Stomach smooth muscle (tissue), 2 donors: Measurements from ENCODE around the gene PAPOLB.

Experiments used
- H3K27ac ChIP-seq: one replicate; pipeline ENCODE4 v1.7.0; 2013; ENCODE audit warnings: mild to moderate bottlenecking, low read length, inconsistent platforms
- H3K27me3 ChIP-seq, 2 donors: one replicate each; pipeline ENCODE4 v1.7.0; 2013; ENCODE audit warnings: low read length in 2 of 2; ENCODE audit not compliant: insufficient read depth in 2 of 2, control insufficient read depth in 1 of 2
- H3K36me3 ChIP-seq, 2 donors: one replicate each; pipeline ENCODE4 v1.7.0; 2013; ENCODE audit warnings: low read length in 2 of 2; ENCODE audit not compliant: control insufficient read depth in 2 of 2, insufficient read depth in 2 of 2
- H3K4me1 ChIP-seq: one replicate; pipeline ENCODE4 v1.7.0; 2013; ENCODE audit warnings: low read length; ENCODE audit not compliant: control insufficient read depth, insufficient read depth
- H3K4me3 ChIP-seq, 2 donors: one replicate each; pipeline ENCODE4 v1.7.0; 2013; ENCODE audit warnings: low read length in 2 of 2
- H3K9ac ChIP-seq, 2 donors: one replicate each; pipeline ENCODE4 v1.7.0; 2013; ENCODE audit warnings: low read length in 2 of 2, mild to moderate bottlenecking in 1 of 2
- H3K9me3 ChIP-seq, 2 donors: one replicate each; pipeline ENCODE4 v1.7.0; 2013; ENCODE audit warnings: low read length in 2 of 2; ENCODE audit not compliant: control insufficient read depth in 2 of 2
- donor health status: healthy.
- donor health status: Pancreatic carcinoma.

The PAPOLB gene

GRCh38 chr7:4809666-4810065 lies 52.2 kb downstream of the PAPOLB start:
- H3K4me3 ChIP-seq = no peak overlapping the region
- H3K4me1 ChIP-seq = peaks cover 3% of the 10 kb centered on the region
- no peaks in the 10 kb centered on the region for H3K36me3 ChIP-seq
- H3K9ac ChIP-seq = no peak overlapping the region
- peaks cover 0 to 9% of the 10 kb centered on the region in 2 donors for H3K27me3 ChIP-seq
- peaks cover 0 to 2% of the 10 kb centered on the region in 2 donors for H3K9me3 ChIP-seq
- no peak overlapping the region for H3K27ac ChIP-seq

DNA sequence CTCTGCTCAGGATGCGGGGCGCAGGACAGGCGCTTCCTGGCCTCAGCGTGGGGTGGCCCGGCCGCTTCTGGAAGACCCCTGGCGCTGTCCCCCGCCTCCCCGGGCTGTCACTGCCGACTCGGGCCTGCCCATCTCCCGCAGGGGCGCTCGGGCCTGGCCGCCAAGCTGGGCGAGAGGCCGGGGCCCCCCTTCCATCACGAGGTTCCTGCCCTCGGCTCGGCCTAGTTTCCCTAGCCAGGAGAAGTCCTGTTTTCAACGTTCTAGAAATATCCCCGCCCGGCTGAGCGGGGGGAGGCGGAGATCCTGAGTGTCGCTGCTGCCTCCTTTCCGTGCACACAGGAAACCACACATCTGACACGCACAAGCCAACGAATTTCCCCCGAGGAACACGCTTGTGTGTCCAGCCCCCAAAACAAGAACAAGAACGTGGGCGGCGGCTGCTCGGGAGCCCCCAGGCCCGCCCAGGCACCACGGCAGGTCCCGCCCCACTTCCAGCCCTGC lies 52.7 kb downstream of the PAPOLB start:
- H3K4me3 ChIP-seq = no peak overlapping the region
- no peak overlapping the region for H3K9ac ChIP-seq
- H3K4me1 ChIP-seq = peaks cover 3% of the 10 kb centered on the region
- peaks cover 0 to 9% of the 10 kb centered on the region in 2 donors for H3K27me3 ChIP-seq
- H3K36me3 ChIP-seq = no peaks in the 10 kb centered on the region
- H3K27ac ChIP-seq = no peak overlapping the region
- H3K9me3 ChIP-seq = peaks cover 0 to 2% of the 10 kb centered on the region in 2 donors

DNA sequence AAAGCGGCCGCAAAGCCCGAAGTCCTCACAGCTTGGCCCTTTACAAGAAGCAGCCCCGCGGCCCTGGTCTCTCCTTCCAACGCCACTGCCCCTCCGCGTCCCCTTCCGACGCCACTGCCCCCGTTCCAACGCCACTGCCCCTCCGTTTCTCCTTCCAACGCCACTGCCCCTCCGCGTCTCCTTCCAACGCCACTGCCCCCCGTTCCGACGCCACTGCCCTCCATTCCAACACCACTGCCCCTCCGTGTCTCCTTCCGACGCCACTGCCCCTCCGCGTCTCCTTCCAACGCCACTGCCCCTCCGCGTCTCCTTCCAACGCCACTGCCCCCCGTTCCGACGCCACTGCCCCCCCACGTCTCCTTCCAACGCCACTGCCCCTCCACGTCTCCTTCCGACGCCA lies 53.3 kb downstream of the PAPOLB start:
- Histone ChIP-seq H3K4me1 (peaks cover 3% of the 10 kb centered on the region), H3K9me3 (peaks cover 0 to 2% of the 10 kb centered on the region in 2 donors), H3K4me3 (no peak overlapping the region), H3K36me3 (no peaks in the 10 kb centered on the region), H3K27me3 (peaks cover 0 to 9% of the 10 kb centered on the region in 2 donors), H3K9ac (no peak overlapping the region), H3K27ac (no peak overlapping the region)

- Histone ChIP-seq H3K27ac (no peak overlapping the region), H3K36me3 (no peaks in the 10 kb centered on the region), H3K9ac (no peak overlapping the region), H3K27me3 (peaks cover 0 to 9% of the 10 kb centered on the region in 2 donors), H3K9me3 (peaks cover 0 to 2% of the 10 kb centered on the region in 2 donors), H3K4me1 (peaks cover 3% of the 10 kb centered on the region), H3K4me3 (no peak overlapping the region)
Measured at GRCh38 chr7:4808026-4808425, 53.8 kb downstream of the PAPOLB start.
